Measurements from ENCODE around the gene TCEAL8.
"Not testable (repeated sequence)": the region's sequence is repeated elsewhere in the genome, so short reads cannot be mapped to it uniquely, and the experiment has no call there.

Gene TCEAL8, protein sequence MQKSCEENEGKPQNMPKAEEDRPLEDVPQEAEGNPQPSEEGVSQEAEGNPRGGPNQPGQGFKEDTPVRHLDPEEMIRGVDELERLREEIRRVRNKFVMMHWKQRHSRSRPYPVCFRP

GRCh38 chrX:103254921-103255493, at the start of gene TCEAL8:
Gene TCEAL8, minus strand, starts transcription at chrX:103255155. Its CDS starts 1,176 bp downstream, at chrX:103253979.
- DNase-seq (ENCODE audit: low read depth in 1 of 2, low spot score in 1 of 2), result peak; percentile 4 to 25

GRCh38 chrX:103304705-103305104, 49.8 kb upstream of the TCEAL8 start:
- DNase-seq (ENCODE audit: low read depth in 1 of 2, low spot score in 1 of 2), result no peak

GRCh38 chrX:103293118-103293517, 38.2 kb upstream of the TCEAL8 start:
- DNase-seq (ENCODE audit: low read depth in 1 of 2, low spot score in 1 of 2), result no peak

DNA sequence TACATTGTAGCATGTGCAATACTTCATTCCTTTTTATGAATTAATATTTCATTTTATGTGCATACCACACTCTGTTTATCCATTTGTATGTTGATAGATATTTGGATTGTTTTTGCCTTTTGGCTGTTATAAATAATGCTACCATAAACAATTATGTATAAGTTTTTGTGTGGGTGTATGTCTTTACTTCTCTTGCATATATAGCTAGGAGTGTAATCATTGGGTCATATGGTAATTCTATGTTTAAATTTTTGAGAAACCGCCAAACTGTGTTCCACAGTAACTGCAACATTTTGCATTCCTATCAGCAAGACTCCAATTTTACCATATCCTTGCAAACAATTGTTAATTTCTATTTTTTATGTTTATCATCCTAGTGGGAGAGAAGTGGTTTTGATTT, 24.7 kb upstream of the TCEAL8 start:
- no peak for DNase-seq (ENCODE audit: low read depth in 1 of 2, low spot score in 1 of 2)

DNA sequence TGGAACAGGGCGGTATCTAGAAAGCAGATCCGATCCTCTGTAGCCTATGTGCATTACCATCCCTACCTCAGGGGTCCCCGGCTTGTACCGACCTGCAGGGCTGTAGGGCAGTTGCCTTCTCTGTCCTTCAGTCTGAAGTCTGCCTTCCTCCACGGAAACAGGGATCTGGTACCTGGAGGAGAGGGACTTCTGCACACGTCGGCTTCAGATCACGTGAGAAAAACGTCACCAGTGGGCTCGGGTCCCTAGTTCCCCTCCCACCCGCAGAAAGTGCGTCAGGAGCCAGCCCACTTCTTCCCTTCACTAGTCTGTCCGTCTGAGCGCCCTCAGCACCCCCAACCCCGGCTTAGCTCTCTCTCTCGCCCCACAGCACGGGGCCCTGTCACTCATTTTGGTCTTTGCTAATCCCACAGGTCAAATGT, 21.6 kb upstream of the TCEAL8 start, which contains the start of gene TCEAL5:
Gene TCEAL5 (minus strand): TSS at position 170 of the 422 bp plus-strand sequence. CDS start 2,187 bp downstream, outside the sequence.
- no peak for DNase-seq (ENCODE audit: low read depth in 1 of 2, low spot score in 1 of 2)

- DNase-seq (ENCODE audit: low read depth in 1 of 2, low spot score in 1 of 2), result no peak
Measured at GRCh38 chrX:103275947-103276567, 21.1 kb upstream of the TCEAL8 start.

DNA sequence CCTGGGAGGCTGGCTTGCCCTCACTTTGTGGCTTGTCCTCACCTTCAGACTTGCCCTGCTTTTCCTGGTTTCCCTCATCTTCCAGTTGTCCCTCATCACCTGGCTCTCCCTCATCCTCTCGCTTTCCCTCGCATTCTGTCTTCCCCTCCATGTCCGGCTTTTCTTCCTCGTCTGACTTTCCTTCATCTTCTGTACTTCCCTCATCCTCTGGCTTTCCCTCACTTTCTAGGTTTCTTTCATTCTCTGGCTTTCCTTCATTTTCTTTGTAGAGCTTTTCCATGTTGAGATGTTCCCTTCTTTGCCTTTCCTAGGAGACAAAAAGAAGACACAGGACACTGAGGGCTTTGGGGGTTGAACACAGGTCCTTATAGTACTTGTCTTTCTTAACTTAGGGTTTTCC, 19.3 kb upstream of the TCEAL8 start:
- DNase-seq (ENCODE audit: low read depth in 1 of 2, low spot score in 1 of 2), result no peak

DNA sequence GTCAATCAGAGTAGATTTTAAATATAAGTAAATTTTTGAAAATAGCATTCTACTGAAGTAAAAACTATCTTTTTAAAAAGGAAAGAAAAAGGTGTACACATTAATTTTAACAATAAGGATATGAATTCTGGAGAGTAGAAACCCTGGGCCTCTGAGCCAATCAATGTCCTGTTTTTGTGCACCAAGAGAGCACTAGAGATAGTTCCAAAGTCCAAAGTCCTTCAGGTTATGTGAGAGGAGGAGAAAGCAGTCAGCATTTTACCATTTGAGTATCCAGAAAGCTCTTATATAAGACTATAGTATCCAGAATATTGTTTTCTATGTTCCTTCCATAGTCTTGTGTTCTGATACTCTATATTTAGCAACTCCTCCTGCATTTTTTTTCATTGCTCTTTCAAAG, 3.3 kb upstream of the TCEAL8 start:
- DNase-seq (ENCODE audit: low read depth in 1 of 2, low spot score in 1 of 2), result no peak

DNA sequence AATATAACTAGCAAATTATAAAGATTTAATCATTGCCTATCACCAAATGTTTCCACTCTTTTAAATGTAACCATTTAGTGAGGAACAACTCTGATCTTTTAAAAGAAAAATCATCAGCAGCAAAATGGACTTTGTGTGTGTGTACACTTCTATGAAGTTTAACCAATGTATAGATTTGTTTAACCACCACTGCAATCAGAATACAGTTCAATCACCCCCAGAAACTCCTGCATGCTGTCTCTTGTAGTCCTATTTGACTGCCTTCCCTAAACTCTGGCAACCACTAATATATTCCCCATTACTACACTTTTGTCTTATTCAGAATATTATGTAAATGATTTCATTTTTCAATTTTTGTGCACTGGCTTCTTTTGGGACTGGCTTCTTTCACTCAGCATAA, 1.7 kb upstream of the TCEAL8 start:
- DNase-seq (ENCODE audit: low read depth in 1 of 2, low spot score in 1 of 2), result no peak

DNA sequence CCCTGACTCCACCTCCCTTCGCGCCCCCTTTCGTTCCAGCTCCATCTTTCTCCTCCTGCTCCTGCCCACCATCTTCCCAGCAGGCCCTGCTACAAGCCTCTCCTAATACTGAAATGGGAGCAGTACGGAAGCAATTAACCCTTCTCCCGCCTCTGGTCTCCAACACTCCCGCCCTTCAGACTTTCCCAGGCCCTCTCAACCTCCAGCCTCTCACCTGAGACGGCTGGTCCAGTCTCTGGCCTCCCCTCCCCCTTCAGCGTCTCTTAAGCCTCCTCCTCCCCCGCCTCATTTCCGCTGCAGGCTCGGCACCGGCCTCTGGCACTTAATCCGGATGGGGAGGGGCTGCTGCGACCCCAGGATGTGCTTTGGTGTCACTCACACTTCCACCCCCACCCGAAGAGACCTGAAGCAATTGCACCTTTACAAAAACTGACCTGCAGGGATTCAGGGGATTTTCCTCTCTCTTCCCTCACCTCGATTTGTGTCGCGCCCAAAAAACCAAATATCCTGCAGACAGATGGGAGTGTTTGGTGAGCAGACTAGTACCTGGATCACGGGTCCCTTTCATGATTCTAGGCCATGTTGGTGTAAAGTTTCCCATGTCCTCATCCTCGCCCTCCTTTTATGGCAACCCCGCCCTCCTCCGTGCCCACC, 657 bp downstream of the TCEAL8 start:
- peak in 1 of 2 donors; percentile 2 for DNase-seq (ENCODE audit: low read depth in 1 of 2, low spot score in 1 of 2)

- DNase-seq (ENCODE audit: low read depth in 1 of 2, low spot score in 1 of 2), result no peak
Measured at GRCh38 chrX:103253608-103254007, 1.3 kb downstream of the TCEAL8 start.

DNA sequence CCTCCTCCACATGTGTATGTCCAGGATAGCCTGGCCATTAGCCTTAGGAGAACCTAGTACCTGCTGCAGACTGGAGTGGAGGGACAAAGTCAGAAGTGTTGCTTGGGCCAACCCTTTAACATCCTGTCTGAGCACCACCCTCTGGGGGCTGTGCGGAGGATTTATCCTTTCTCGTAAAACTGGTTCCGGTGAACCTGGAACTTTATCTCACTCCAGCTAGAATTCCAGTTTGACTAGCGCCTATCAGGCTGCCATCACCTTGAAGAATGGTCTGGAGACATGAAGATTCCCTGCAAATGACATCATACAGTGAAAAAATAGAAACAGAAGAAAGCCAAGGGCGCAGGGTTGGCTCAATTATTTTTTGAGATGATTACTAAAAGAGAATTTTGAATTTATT, 4.0 kb downstream of the TCEAL8 start:
- DNase-seq (ENCODE audit: low read depth in 1 of 2, low spot score in 1 of 2), result no peak

GRCh38 chrX:103249805-103250204, 5.2 kb downstream of the TCEAL8 start:
- DNase-seq (ENCODE audit: low read depth in 1 of 2, low spot score in 1 of 2), result no peak

GRCh38 chrX:103248553-103248952, 6.4 kb downstream of the TCEAL8 start:
- DNase-seq (ENCODE audit: low read depth in 1 of 2, low spot score in 1 of 2), result no peak

- DNase-seq (ENCODE audit: low read depth in 1 of 2, low spot score in 1 of 2), result no peak
Measured at GRCh38 chrX:103240155-103240554, 14.8 kb downstream of the TCEAL8 start.

- DNase-seq (ENCODE audit: low read depth in 1 of 2, low spot score in 1 of 2), result no peak
Measured at GRCh38 chrX:103236296-103236695, 18.7 kb downstream of the TCEAL8 start.

- DNase-seq (ENCODE audit: low read depth in 1 of 2, low spot score in 1 of 2), result not testable (repeated sequence)
Measured at GRCh38 chrX:103235608-103236007, 19.3 kb downstream of the TCEAL8 start.

GRCh38 chrX:103234869-103235268, 20.1 kb downstream of the TCEAL8 start:
- DNase-seq (ENCODE audit: low read depth in 1 of 2, low spot score in 1 of 2), result no peak

DNA sequence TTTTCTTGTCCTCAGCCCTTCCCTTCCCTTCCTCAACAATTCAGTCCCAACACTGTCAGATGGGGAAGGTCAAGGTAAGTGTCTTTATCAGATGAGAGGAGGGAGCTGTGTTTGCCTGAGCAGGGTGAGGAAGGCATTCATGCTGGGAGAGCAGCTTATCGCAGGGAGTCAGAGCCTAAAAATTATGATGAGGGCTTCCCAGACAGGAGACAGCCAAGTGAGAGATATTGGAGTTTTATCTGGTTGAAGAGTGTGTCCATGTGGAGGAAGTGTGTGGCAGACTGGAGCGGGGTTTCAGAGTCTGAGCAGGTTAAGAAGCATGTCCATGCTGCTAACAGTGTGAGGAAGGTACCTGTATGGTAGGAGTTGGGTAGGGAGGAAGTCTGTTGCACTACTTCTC, 21.7 kb downstream of the TCEAL8 start:
- no peak for DNase-seq (ENCODE audit: low read depth in 1 of 2, low spot score in 1 of 2)

DNA sequence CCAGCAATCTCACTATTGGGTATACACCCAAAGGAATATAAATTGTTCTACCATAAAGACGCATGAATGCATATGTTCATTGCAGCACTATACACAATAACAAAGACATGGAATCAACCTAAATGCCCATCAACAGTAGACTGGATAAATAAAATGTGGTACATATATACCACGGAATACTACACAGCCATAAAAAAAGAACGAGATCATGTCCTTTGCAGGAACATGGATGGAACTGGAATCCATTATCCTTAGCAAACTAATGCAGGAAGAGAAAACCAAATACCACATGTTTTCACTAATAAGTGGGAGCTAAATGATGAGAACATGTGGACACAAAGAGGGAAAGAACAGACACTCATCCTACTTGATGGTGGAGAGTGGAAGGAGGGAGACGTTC, 29.0 kb downstream of the TCEAL8 start:
- DNase-seq (ENCODE audit: low read depth in 1 of 2, low spot score in 1 of 2), result not testable (repeated sequence)

DNA sequence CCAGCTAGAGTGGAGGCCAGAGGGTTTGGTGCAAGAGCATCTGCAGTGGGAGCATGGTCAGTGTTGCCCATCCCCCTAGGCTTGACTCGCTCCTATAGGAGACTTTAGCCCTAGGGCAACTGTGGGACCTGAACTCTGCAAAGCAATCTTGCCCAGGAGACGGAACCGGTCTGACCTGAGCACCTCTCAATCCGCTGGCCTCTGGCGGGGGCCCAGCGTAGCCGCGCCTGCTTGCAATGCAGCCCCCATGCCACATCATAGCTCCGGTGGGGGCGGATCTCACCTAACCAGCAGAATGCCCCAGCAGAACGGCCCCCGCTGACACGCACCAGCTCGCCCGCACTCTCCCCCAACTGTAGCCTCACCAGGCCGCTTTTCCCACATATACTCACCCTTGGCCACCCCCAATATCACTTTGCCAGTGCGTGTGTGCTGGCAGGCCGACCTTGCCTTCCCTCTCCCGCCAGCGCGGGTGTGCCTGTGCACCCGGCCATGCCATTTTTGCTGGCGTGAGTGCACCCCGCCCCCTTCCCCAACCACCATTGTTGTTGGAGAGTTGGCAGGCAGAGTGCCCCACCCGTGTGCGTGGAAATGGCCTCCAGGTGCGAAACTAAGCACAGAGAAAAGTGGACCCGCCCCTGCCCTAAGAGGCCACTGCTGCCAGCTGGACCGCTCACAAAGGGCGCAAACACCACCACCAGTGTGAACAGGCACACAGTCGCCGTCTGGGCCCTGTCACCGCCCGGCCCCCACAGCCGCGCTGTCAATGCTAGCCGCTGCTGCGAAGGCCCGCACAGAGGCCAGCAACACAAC, 34.2 kb downstream of the TCEAL8 start:
- DNase-seq (ENCODE audit: low read depth in 1 of 2, low spot score in 1 of 2), result no peak
